CD4-positive, alpha-beta T cell treated with Interleukin-17A for 4 hours (primary cell): ENCODE measurements around the gene FADS1.

ENCODE experiments used
- DNase-seq: peaks from one replicate; pipeline ENCODE4 v3.0.0-alpha.2; 2020; ENCODE audit warnings: mixed read lengths

The FADS1 gene

DNA sequence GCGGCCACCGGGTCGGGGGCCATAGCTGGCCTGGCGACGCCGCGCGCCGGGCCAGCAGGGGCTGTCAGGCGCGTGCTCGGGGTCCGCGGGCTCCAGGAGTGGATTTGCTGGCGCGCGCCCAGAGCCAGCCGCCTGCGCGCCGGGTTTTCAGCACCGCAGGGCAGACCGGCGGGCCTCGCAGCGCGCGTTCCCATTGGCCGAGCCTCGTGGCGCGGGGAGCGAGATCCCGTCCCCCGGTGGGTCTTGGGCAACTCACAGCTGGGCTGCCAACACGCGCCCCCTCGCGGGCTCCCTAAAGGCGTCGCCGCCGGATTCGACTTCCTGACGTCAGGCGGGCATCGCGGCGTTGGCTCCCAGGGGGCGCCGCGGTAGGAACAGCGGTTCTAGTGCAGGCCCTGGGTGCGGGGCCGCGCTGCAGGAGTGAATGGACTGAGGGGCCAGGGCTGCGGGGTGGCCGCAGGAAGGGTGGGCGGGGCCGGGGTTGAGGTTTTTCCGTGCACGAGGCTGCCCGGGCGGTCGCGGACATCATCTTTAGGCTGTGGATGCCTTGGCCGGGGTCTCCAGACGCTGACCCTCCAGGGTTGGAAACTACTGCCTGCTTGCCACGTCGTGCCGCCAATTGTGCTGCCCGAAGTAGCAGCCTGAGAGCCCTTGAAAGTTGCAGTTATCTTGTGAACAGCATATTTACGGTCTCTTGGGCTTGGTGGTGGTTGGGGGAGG, at the start of gene FADS1:
Gene FADS1, minus strand, starts transcription at position 268 of the 720 bp plus-strand sequence. Its CDS starts 74 bp downstream, at position 194.
- peak; percentile 89 for DNase-seq

DNA sequence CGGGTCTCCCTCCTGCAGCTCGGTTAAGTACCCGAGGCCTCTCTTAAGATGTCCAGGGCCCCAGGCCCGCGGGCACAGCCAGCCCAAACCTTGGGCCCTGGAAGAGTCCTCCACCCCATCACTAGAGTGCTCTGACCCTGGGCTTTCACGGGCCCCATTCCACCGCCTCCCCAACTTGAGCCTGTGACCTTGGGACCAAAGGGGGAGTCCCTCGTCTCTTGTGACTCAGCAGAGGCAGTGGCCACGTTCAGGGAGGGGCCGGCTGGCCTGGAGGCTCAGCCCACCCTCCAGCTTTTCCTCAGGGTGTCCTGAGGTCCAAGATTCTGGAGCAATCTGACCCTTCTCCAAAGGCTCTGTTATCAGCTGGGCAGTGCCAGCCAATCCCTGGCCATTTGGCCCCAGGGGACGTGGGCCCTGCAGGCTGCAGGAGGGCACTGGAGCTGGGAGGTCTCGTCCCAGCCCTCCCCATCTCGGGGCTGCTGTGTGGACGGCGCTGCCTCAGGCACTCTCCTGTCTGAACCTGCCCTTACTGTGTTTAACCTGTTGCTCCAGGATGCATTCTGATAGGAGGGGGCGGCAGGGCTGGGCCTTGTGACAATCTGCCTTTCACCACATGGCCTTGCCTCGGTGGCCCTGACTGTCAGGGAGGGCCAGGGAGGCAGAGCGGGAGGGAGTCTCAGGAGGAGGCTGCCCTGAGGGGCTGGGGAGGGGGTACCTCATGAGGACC, 49.6 kb upstream of the FADS1 start:
- DNase-seq = no peak

DNA sequence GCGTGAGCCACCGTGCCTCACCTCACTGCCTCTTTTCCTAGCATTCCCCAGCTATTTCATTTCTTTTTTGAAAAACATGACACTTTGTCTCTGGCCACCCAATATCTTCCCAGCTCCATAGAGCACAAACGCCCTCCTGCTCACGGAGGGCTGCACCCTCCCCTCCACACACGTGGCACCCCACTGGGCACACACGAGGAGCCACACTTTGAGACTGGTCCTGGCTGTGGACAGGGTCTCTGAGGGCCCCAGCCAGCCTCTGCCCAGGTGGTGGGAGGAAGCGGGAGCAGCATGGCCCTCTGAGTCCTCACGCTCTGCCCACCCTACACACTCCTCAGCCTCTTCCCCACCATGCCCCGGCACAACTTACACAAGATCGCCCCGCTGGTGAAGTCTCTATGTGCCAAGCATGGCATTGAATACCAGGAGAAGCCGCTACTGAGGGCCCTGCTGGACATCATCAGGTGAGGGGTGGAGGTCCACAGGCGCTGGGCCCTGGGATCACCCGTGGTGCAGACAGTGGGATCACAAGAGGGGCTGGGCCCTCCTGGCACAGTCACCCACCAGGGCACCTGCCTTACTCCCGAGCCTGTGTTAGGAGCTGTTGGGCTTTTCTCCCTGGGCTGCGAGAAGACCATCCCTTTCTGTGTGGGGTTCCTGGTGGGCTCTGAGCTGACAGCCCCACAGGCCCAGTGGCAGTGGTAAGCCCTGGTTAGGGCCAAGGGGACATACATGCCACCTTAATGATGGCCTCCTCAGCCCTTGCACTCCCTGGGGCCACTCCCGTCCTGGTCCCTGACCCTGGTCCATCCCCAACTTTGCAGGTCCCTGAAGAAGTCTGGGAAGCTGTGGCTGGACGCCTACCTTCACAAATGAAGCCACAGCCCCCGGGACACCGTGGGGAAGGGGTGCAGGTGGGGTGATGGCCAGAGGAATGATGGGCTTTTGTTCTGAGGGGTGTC, 48.3 kb upstream of the FADS1 start:
- DNase-seq = no peak

DNA sequence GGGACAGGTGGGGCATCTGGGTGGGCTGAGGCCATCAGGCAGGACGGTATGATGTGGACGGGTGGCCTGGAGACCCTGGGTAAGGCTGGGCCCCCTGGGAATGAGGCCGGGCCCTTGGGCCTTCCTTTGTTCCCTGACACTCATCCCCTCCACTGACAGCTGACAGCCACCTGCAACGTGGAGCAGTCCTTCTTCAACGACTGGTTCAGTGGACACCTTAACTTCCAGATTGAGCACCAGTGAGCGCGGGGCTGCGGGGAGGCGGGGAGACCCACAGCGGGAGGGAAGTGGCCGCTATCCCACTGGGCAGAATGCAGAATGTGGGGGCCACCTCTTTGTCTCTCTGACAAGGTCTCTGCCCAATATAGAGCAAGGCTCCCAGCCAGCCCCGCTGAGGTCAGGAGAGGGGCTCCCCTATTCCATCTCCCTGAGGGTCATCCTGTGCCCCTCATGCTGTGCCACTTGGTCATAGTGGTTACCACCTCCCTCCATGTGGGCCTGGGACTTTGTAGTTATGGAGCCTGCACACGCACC, 46.8 kb upstream of the FADS1 start:
- DNase-seq = no peak

DNA sequence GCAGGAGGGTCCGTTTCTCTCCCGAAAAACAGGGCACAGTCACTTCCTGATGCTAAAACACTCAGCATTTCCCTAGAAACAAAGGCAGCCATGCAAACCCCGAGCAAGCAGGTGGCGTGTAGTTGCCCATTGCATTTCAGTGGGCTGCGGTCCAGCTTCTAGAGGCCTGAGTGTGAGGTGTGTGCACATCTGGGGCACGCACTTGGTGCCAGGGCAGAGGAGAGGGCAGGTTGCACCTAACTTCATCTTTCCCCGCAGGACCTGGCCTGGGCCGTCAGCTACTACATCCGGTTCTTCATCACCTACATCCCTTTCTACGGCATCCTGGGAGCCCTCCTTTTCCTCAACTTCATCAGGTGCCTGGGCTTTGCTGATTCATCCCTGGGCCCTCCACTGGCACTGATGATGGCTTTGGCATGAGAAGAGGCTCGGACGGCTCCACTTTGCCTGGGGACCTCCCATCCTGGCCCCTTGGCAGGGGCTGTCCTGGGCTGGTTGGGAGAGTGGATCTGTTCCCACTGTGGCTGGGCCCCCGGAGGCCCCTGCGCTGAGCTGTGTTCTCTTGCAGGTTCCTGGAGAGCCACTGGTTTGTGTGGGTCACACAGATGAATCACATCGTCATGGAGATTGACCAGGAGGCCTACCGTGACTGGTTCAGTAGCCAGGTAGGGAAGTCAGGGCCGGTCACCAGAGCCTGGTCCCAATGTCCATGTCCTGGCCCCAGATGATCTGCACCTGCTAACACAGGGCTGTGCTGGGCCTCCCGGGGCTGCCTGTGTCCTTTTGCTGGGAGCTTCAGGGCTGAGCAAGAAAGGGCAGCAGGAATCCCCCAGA, 46.1 kb upstream of the FADS1 start:
- no peak for DNase-seq

DNA sequence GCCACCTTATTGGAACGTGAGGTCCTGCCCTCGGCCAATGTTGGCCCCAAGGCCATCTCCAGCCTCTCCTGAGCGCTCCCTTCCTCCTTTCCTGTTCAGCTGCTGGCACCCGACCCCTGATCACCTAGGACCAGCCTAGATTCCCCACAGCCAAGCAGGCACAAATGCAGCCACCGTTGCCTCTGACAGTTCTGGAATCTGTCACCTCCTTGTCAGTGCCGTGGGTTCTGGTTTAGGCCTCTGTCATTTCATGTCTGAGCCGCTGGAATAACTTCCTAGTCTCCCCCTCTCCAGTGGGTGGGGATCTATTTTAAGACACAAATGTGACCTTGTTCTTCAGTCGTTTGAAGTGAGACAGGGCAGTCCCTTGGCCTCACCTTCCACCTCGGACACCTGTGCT, 44.8 kb upstream of the FADS1 start:
- no peak for DNase-seq

DNA sequence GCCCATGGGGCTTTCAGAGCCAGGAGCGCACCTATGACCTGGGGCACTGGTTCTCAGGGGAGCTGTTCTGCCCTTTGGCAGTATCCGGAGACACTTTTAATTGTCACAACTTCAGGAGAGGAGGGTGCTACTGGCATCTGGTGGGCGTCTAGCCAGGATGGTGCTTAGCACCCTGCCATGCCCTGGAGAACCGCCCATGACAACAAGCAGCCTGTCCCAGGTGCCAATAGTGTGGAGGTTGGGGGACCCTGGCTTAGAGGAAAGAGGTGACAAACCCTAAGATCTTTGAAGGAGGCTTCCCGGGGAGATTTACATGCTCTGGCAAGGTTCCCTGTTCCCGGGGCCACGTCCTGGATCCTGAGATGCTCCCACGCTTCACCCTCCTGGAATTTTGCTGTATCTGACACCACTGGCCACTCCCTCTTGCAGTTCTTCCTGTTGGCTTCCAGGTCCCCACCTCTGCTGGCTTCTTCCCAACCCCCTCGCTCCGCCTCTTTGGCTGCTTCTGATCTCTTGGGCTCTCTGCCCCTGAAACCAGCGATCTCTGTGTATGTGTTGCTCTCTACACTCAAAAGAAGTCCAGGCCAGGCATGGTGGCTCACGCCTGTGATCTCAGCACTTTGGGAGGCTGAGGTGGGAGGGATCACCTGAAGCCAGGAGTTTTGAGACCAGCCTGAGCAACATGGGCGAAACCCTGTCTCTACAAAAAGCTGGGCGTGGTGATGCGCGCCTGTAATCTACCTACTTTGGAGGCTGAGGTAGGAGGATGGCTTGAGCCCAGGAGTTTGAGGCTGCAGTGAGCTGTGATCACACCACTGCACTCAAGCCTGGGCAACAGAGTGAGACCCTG, 43.5 kb upstream of the FADS1 start:
- no peak for DNase-seq

DNA sequence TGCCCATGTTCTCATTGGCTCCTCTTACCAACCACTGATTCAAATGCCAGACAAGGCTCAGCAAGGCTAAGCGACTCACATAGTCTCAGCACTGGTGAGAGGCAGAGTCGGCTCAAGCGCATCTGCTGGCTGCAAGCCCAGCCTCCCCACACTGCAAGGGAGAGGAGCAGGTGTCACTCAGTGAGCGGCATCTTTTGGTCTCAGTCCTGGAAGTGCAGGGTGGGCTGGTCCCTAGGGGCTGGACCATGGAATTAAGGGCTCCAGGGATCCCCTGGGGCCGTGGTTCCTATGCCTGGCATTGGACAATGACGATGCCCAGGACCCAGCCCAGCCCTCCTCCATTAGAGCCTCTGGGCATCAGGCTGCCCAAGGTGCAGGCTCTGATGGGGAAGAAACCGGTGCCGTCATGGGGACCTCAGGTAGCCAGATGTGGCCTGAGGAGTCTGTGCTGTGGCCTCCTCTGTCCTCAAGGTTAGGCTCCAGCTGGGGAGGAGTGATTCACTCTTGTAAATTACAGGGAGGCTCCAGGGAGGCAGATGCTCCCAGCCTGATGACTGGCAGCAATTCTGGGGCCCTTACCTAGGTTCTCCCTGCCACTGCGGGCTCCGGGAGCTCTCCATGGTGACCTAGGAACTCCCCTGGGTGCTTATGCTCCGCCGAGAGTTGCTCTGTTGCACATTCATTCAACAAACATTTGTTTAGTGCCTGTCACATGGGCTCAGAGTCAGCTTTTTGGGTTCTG, 39.3 kb upstream of the FADS1 start:
- no peak for DNase-seq

DNA sequence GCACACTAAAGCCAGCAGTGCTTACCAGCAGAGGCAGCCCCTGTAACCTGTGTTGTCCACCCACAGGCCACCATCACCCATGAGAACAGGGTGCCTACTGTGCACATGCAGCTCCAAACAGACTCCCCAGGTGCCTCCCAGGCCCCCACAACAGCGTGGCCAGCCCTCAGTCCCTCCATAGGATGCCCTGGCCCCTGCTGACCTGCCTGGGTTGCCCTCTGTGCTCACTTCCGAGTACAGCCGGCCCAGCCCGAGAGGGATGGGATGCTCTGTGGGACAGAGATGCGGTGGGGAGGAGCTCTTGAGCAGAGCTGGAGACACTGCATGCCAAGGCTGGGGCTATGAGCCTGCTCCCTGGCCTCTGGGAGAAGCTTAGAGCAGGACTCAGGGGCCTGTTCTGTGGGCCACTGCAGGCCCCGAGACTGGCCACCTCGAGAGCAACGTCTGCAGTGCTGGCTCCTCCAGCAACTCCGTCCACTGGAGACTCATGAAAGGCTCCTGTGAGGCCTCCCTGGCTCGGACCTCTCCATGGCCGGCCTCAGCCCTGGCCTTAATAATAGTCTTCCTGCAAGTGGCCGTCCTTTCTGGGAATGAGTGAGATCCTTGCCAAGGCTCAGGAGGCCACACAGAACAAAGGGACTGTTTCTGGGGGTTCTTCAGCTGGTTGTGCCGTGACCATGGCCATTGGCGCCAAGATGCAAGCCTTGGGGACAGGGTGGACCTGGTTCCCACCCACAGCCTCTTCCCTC, 38.3 kb upstream of the FADS1 start:
- DNase-seq = no peak

DNA sequence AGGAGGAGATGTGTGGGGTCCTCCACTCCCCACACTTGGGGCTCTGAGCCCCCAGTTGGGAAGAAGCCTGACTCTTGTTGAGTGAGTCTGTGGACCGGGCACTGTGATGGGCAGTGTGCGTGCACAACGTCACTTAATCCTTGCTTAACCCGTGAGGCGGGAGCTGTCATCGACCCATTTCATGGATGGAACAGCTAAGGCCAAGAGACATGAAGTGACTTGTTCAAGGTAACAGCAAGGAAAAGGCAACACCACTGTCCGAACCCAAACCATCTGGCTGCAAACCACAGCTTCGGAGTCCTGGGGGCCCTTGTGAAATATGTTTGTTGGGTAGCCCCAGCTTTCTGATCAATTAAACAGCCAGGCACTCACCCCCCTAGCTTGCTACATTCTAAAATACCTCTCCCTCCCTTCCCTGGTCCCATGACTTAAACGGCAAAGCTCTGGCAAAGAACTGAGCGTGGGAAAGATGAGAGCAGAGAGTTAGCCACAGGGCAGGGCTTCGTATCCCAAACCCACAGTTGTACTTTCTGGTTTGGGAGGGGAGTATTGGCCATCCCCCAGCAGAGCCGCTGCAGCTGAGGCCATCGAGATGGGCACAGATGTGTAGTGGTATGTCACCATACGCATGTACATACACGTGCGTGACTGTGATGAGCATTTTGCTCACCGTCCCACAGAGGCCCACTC, 37.5 kb upstream of the FADS1 start:
- DNase-seq = no peak

DNA sequence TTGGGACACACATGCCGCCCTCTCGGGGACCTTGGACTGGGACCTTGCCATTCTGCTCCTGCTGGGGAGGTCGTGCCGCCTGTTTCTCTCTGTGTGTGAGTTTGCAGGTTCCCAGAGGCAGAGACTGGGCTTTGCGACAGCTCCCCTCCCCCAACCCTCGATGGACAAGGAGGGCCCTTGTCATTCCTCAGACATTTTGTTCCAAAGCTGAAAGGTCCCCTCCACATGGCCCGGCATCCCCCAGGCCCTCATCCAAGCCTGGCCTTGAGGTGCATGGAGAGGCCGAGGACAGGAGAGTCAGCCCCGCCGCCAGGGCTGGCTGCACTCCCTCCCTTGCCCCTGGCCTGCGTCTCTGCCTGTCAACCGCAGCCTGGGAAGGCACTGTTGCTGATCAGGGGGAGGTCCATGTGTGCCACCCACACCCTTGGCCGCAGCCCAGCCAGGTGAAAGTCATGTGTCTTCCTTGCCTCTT, 36.9 kb upstream of the FADS1 start:
- DNase-seq = no peak

DNA sequence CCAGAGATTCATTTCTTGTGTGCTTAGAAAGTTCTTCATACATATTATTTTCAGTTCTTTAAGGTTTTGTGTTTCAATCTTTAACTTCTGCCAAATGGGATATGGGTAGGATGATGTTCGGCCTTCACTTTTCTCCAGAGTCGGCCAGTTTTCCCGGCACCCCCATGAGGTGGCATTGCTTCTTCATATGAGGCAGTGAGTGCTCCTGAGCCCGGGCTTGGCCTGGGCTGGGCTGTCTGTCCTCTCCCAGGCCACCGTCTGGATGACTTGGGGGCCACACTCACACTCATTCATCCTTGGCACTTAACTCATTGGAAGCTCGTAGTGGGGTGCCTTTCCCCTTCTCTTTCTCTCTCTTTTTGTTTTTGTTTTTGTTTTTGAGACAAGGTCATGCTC, 35.1 kb upstream of the FADS1 start:
- no peak for DNase-seq

DNA sequence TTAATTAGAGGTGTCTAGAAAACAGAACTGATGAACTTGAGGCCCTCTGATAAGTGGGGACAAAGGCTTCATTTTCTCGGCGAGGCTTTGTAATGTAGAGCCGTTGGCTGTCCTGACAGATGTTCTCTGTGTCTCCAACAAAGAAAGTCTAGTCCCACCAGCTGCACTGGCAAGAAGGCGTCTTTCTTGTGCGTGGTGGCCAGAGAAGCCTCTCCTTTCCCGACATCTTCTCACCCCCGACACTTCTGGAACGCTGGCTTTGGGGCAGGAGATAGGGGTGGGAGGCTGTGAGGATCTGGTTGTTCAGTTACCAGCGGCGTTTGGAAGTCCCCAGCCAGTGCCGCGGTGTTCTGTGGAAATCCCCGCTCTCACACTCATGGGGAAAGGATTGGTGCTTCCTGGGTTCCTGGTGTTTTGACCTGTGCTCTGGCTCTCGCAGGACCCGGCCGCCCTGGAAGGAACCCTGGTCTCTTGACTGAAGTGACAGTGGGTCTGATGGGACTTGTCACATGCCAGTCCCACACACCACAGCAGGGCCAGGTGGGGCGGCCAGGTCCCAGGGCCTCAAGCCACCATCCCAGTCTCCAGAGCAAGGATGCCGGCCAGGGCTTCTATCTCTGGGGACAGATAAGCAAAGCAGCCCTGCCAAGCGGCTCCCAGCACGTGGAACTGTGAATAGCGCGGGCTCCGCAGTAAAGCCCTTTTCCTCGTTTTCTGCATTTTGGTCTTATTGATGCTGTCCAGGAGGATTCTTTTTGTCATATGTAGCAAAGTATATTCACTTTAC, 34.5 kb upstream of the FADS1 start:
- no peak for DNase-seq

DNA sequence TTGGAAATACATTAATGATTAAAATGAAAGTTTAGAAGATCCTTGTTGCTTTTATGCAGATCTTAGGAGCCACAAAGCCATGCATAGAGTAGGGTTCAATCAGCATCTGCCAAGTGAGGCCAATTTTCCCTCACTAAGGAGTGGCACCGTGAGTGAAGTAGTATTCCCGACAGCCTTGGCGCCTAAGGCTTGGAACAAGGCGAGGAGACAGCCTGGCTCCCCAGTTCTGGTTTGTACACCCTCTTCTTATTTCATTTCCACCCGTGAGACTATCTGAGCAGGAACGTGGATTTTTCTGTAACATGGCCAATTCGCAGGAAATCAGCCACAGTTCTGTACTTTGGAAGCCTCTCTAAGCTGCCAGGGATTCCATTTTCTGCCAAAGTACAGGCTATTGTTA, 33.9 kb upstream of the FADS1 start:
- DNase-seq = no peak

DNA sequence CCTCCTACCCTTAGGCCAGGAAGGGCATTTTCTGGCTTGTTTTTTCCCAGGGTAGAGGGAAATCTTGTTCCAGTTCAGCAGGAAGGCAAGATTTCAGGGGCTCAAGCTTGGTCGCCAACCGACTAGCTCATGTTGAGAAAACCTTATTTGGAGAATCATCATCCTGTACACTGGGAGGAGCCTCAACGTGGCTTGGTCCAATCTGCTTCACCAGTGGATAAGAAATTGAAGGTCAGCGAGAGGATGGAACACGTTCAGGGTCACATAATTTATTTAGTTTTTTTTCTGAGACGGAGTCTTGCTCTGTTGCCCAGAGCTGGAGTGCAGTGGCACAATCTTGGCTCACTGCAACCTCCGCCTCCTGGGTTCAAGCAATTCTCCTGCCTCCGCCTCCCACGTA, 31.8 kb upstream of the FADS1 start:
- DNase-seq = no peak

DNA sequence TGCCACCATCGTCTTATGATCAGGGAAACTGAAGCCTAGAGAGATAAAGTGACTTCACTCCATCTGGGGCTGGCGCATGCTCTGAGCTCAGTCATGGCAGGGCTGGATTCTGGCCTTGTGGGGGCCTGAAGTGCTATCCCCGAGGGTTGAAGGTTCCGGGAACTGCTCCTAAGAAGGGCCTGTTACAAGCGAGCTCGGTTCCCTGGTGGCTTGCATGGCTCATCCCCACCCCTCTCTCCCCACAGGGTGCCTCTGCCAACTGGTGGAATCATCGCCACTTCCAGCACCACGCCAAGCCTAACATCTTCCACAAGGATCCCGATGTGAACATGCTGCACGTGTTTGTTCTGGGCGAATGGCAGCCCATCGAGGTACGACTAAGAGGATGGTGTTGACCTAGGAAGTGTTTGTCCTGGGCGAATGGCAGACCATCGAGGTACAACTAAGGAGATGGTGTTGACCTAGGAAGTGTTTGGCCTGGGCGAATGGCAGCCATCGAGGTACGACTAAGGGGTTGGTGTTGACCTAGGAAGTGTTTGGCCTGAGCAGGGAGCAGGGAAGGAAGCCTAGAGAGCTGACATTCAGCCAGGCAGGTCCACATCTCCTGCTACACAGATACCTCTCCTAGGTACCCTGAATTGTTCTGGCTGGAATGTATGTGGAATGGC, 31.2 kb upstream of the FADS1 start:
- DNase-seq = no peak

DNA sequence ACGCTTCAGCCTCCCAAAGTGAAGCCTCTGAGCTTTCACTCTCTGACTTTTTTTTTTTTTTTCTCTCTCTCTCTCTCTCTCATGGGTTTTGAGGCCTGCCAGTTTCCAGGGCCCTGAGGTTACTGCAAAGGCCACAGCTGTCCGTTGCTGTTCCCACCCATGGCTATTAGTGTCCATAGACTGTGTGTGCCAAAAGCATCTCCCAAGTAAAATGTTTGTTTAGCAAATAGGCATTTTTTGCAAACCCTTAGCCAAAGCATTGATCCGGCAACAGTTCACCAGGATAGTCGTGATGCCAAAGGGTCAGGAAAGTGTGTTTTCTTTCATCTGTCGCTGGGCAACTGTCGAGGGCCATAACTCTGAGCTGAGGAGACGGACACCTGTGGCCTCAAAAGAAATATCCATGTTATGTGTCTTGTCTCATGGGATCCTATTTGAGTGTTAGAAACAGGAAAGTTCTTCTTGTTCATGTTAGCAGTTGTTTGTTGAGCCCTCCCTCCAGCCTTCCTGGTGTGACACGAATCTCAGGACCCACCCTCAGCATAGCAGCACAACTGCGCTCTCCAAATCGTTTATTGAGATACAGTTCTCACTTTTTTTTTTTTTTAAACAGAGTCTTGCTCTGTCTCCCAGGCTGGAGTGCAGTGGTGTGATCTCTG, 29.7 kb upstream of the FADS1 start:
- DNase-seq = no peak
